Endothelial cell (in vitro differentiated cells): Measurements from ENCODE around the gene CNTNAP5. TPM values are rescaled to one million over a fixed set of nuclear protein-coding genes. Genes with fewer than 3 reads are reported as not detected.

ENCODE experiments used
- DNase-seq: peaks from one replicate; pipeline ENCODE4 v3.0.0; 2021; ENCODE audit warnings: low spot score
- H3K27ac Mint-ChIP-seq: one replicate; pipeline ENCODE4 v1.8.0; 2021; ENCODE audit warnings: mixed read lengths, inconsistent platforms; ENCODE audit not compliant: unreplicated experiment
- H3K27me3 Mint-ChIP-seq: one replicate; pipeline ENCODE4 v1.8.0; 2021; ENCODE audit warnings: mild to moderate bottlenecking, moderate library complexity, mixed read lengths, inconsistent platforms; ENCODE audit not compliant: unreplicated experiment
- H3K36me3 Mint-ChIP-seq: one replicate; pipeline ENCODE4 v1.8.0; 2021; ENCODE audit warnings: mild to moderate bottlenecking, low read depth, mixed read lengths, inconsistent platforms; ENCODE audit not compliant: unreplicated experiment
- H3K4me1 Mint-ChIP-seq: one replicate; pipeline ENCODE4 v1.8.0; 2021; ENCODE audit warnings: mild to moderate bottlenecking, mixed read lengths, inconsistent platforms; ENCODE audit not compliant: unreplicated experiment
- H3K4me3 Mint-ChIP-seq: one replicate; pipeline ENCODE4 v1.8.0; 2021; ENCODE audit warnings: mild to moderate bottlenecking, mixed read lengths, inconsistent platforms; ENCODE audit not compliant: unreplicated experiment
- H3K9me3 Mint-ChIP-seq: one replicate; pipeline ENCODE4 v1.8.0; 2021; ENCODE audit warnings: mixed read lengths, inconsistent platforms; ENCODE audit not compliant: unreplicated experiment
- total RNA-seq: library from RNA; stranded (reverse); fragmentation: NEBNext Ultra II Directional; extraction: Animal tissue kit (Norgen Biotek cat#: 25700); gene quantifications from one replicate; pipeline ENCODE4 v1.2.1, GENCODE V29; 2021; ENCODE audit not compliant: unreplicated experiment
- TF ChIP-seq, protein P1 (sequence below): fragments of 200-600 bp; sonication (generic); IDR thresholded peaks from one replicate; pipeline ENCODE4 v1.5.0; 2021; ENCODE audit warnings: antibody characterized with exemption; ENCODE audit not compliant: unreplicated experiment

CNTNAP5 gene
- total RNA-seq, 1 donor from 2014 or later = 5.0 TPM

GRCh38 chr2:124778076-124778475 is 753.0 kb downstream of the CNTNAP5 start:
- Mint-ChIP-seq H3K4me1 (peaks cover 3% of the 10 kb centered on the region), H3K36me3 (no peaks in the 10 kb centered on the region), H3K9me3 (no peaks in the 10 kb centered on the region), H3K4me3 (no peak overlapping the region), H3K27me3 (peaks cover 2% of the 10 kb centered on the region), H3K27ac (no peak overlapping the region)
- TF ChIP-seq, protein P1, sequence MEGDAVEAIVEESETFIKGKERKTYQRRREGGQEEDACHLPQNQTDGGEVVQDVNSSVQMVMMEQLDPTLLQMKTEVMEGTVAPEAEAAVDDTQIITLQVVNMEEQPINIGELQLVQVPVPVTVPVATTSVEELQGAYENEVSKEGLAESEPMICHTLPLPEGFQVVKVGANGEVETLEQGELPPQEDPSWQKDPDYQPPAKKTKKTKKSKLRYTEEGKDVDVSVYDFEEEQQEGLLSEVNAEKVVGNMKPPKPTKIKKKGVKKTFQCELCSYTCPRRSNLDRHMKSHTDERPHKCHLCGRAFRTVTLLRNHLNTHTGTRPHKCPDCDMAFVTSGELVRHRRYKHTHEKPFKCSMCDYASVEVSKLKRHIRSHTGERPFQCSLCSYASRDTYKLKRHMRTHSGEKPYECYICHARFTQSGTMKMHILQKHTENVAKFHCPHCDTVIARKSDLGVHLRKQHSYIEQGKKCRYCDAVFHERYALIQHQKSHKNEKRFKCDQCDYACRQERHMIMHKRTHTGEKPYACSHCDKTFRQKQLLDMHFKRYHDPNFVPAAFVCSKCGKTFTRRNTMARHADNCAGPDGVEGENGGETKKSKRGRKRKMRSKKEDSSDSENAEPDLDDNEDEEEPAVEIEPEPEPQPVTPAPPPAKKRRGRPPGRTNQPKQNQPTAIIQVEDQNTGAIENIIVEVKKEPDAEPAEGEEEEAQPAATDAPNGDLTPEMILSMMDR = no peak
- DNase-seq = no peak

DNA sequence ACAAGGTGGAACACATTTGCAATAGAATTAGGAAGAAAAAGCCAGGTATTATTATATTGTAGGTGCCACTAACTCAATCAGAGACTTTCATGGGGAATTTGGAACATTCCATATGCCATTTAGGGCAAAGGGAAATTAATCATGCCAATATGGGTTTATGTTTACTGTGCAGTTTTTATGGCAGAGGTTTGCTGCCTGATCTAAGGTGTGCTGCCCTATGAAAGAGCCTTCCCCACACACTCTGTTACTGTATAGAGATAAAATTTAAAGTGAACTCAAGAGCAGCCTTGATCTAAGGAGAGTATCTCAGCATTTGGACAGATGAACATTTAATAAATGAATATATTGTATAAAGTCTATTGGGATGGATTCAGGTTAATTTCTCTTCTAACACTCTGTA is 771.6 kb downstream of the CNTNAP5 start:
- Mint-ChIP-seq H3K9me3 (no peaks in the 10 kb centered on the region), H3K27ac (no peak overlapping the region), H3K27me3 (no peaks in the 10 kb centered on the region), H3K36me3 (no peaks in the 10 kb centered on the region), H3K4me1 (no peaks in the 10 kb centered on the region), H3K4me3 (no peak overlapping the region)
- TF ChIP-seq, protein P1 = no peak
- DNase-seq = no peak

DNA sequence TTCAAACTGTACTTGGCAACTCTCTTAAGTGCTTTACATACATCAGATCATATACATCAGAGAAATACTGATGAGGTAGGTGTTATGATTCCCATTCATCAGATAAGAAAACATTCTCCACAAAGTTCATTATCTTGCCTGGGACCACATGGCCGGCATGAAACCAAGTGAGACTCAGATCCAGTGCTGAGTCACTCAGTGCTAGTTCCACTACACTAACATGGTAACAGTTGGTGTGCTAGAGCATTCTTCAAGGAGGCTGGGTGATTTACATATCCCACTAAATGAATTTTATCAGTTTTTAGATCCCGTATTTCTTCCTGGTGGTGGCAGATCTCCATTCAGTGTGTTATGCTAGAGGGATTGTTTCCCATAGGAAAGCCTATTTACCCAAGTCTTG is 772.0 kb downstream of the CNTNAP5 start:
- DNase-seq = no peak
- no peak overlapping the region for H3K27ac Mint-ChIP-seq
- H3K36me3 Mint-ChIP-seq = no peaks in the 10 kb centered on the region
- H3K4me1 Mint-ChIP-seq = no peaks in the 10 kb centered on the region
- H3K4me3 Mint-ChIP-seq = no peak overlapping the region
- no peaks in the 10 kb centered on the region for H3K27me3 Mint-ChIP-seq
- H3K9me3 Mint-ChIP-seq = no peaks in the 10 kb centered on the region
- TF ChIP-seq, protein P1 = no peak

- Mint-ChIP-seq H3K27me3 (no peaks in the 10 kb centered on the region), H3K27ac (no peak overlapping the region), H3K36me3 (no peaks in the 10 kb centered on the region), H3K9me3 (no peaks in the 10 kb centered on the region), H3K4me1 (no peaks in the 10 kb centered on the region), H3K4me3 (no peak overlapping the region)
- TF ChIP-seq, protein P1 = no peak
- DNase-seq = no peak
These were observed 773.5 kb downstream of the CNTNAP5 start for GRCh38 chr2:124798551-124798950.

DNA sequence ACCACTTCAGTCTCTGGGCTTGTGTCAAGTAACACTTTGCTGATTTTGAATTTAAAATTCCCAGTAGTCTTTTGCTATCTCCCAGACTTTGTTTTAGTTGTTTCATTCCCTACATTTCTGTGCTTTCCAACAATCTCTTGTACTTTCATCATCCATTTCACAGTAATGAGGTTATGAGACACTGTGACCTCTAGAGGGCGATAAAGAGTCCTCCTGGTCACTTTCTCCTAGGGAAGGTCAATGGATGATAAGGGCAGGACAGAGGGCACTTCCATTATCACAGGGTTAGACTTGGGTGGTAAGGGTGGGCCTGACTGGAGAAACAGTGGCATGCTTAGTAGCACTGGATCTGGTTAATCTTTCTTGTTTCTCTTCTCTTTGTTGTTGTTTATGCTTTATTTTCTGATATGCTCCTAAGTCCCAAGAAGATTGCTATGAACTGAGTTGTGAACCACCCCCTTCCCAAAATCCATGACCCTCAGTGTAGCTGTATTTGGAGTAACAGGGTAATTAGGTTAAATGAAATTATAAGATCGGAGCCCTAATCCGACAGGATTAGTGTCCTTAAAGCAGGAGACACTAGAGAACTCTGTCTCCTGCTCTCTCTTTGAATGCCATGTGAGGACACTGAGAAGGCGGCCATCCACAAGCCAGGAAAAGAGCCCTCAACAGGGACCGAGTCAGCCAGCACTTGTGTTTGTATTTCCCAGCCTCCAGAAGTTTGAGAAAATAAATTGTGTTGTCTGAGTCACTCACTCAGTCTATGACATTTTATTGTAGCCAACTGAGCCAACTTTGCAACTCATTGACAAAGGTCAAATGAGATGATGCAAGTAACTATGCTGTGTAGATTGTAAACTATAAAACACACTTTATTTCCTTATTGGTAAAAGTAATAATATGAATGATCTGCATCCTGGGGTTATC is 779.2 kb downstream of the CNTNAP5 start:
- no peaks in the 10 kb centered on the region for H3K36me3 Mint-ChIP-seq
- no peaks in the 10 kb centered on the region for H3K9me3 Mint-ChIP-seq
- H3K4me3 Mint-ChIP-seq = no peak overlapping the region
- H3K27me3 Mint-ChIP-seq = no peaks in the 10 kb centered on the region
- H3K27ac Mint-ChIP-seq = no peak overlapping the region
- peak; percentile 22 for DNase-seq
- no peaks in the 10 kb centered on the region for H3K4me1 Mint-ChIP-seq
- TF ChIP-seq, protein P1 = peak; percentile 73
